ENCODE results near the gene BCAR1.

The BCAR1 gene

GRCh38 chr16:75203667-75204409 lies 47.6 kb downstream of the BCAR1 start:
- DNase-seq: no peak

DNA sequence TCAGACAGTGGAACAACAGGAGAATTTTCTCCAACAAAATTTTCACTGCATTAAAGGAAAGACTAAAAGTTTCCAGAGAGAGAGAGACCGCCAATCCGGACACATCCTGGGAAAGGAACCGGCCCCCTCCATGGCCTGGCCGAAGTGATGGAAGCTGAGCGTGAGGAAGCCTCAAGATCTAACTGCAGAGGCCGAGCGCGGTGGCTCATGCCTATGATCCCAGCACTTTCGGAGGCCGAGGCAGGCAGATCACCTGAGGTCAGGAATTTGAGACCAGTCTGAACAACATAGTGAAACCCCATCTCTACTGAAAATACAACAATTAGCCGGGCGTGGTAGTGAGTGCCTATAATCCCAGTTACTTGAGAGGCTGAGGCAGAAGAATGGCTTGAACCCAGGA lies 48.3 kb downstream of the BCAR1 start:
- no peak for DNase-seq

- DNase-seq: no peak
Observed at GRCh38 chr16:75202069-75202590, 49.3 kb downstream of the BCAR1 start.

DNA sequence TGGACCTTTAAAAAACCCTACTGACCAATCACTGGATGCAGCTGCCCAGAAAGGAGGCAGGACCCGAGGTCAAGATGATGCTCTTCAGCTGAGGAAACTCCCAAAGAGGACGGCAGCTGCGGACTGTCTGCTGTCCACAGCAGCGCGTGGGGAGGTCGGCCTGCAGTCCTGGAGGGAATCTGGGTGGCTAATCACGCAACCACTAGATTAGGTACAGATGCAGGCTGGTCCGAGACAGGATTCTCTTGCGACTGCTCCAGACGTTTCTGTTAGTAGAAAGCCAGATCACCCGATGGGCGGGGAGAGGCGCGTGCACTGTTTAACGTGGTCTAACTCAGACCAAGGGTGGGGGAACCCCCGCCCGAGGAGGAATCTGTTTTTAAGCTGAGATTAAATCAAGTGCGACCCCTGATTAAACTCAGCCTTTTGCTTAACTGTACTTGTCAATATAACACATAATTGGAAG lies 53.3 kb downstream of the BCAR1 start:
- no peak for DNase-seq

DNA sequence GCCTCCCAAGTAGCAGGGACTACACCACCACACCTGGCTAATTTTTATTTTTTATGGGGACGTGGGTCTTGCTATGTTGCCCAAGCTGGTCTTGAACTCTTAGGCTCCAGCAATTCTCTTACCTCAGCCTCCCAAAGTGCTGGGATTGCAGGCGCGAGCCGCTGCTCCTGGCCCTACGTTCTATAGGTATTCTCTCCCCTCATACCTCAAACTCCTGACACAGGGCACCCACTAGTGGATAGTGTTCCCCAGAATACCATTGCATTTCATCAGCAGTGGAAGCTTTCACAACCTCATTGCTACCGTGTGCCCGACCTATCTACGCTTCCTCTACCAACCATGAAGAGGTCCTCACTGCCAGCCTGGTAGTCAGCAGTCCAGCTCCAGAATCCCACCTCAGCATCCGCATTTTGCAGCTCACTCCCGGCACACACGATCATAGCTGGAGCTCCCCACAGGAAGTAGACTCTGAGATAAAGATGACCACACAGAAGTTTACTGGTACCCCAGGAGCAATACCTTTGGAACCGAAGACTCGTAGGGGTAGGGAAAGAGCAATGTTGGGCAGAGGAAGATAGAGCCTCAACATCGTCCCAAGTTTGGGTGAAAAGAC lies 53.8 kb downstream of the BCAR1 start:
- DNase-seq: no peak

DNA sequence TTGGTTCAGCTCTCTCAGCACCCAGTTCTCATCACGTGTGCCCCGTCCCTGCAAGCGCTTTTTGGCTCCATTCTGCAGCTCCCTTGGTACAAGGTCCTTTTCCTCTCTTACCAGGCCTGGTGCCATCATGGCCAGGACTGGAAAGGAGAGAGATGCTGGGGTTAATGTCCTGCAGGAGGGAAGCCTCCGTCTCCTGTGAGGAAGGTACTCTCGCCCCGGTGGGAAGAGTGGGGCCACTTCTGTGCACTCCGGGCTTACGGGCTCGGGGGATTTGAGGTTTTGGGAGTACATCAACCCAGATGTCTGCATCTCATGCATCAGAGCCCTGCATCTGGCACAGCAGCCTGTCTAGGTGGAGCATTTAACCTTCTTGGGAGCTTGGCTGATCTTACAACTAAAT lies 54.6 kb downstream of the BCAR1 start:
- DNase-seq: no peak

DNA sequence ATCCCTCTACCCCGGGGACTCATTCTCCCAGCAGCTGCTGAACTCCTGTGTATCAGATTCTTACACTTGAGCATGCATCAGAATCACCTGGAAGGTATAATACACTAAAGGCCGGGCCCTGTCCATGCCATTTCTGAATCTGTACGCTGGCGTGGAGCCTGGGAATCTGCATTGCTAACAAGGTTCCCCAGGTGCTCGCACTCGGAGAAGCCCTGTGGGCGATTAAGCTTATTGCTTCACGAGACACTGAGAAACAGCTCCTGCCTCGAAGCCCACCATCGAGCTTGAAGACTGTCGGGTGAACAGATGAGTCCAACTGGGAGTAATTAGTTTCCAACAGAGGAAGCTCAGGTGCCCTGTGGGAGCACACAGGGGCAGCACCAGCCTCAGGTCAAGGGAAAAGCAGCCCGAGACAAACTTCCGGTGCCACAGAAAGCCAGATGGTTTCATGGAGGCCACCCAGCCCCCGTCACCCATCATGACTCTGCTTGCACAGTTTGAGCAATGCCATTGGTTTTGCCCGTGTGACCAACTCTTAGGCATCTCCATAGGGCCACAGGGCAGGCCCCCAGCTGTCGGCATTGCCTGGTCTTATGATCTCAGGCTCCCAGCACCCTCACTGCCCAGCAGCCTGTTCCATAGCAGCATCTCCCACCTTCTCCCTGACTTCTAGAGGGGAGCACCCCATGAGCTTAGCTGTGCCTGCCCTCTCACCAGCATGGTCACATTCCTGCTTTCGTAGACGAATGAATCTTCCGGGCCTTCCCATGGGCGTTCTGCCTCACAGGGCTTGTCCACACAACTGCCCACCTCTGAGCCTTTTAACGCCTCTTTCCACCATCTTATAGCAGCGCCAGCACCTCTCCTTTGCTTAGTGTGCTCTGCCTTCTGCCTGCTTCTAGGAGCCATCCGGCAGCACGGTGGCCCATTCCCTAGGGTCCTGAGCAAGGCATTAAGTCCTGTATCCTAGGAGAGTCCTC lies 55.3 kb downstream of the BCAR1 start:
- DNase-seq: no peak

GRCh38 chr16:75193730-75194444 lies 57.5 kb downstream of the BCAR1 start:
- no peak for DNase-seq

DNA sequence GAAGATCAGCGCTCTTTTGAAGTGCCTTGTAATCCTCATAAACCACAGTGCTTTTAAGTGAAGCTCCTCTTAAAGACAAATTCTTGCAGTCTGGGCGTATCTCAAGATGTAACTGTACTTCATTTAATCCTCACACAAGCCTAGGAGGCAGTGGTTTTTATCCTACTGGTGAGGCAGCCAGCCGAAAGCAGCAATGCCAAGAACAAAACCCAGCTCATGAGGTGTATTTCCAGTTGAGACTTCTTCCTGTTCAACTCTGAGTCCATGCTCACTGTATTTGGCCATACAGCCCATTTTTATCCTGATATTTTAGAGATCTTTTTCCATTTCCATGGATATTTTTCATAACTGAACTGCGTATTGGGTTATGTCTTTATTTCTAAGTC lies 58.2 kb downstream of the BCAR1 start:
- DNase-seq: no peak

- DNase-seq: no peak
Observed at GRCh38 chr16:75192606-75193264, 58.7 kb downstream of the BCAR1 start.

GRCh38 chr16:75189638-75190245 lies 61.7 kb downstream of the BCAR1 start:
- DNase-seq: no peak

DNA sequence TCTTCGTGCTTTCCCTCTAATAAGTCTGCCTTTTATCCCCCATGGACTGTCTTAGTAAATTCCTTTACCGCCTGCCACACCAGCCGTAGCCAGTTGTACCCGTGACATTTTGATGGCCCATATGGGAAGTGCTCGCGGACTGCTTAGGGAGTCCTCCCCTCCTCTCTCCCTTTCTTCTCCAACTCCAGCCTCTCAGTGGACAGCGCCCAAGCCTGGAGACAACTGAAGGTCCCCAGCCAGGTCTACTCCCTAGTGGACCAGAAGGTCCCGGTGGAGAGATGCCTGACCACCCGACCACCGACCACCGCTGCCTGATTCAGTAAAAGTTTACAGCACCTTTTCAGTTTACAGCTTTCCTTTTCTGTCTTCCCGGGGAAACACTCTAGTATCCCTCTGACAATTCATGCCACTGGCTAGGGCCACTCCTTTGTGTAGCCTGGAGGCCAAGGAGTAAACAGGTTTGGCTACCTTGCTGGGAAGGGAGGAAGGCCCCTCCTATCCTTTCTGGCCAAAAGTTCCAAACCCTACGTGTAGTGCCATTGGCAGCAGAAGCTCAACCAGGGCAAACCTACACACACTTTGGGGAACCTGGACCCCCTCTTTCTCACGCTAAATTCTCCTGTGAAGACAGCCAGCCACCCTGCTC lies 62.5 kb downstream of the BCAR1 start:
- DNase-seq: no peak

DNA sequence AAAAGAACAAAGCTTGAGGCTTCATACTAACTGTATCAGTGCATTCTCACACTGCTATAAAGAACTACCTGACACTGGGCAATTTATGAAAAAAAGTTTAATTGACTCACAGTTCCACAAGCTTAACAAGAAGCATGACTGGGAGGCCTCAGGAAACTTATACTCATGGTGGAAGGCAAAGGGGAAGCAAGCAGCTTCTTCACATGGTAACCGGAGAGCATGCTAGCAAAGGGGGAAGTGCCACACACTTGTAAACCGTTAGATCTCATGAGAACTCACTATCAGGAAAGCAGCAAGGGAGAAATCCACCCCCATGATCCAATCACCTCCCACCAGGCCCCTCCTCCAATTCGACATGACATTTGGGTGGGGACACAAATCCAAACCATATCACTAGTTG lies 69.8 kb downstream of the BCAR1 start:
- DNase-seq: no peak

DNA sequence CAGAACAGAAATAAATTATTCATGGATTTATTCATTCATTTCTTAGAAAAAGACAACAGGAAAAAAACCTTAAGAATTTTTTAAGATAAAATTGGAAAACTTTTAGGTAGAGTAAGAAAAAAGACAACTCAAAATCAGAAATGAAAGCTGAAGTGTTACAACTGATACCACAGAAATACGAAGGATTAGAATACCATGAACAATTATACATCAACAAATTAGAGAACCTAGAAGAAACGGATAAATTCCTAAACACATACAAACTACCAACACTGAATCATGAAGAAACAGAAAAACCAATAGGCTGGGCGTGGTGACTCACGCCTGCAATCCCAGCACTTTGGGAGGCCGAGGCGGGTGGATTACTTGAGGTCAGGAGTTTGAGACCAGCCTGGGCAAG lies 72.2 kb downstream of the BCAR1 start:
- no peak for DNase-seq

Data from activated naive CD4-positive, alpha-beta T cell treated with anti-CD3 and anti-CD28 coated beads, Interleukin-2, amount 50 U/mL, for 16 hours (primary cell).